OCI-LY7 (cell line): ENCODE measurements around the gene KLF15. TPM values are rescaled to one million over a fixed set of nuclear protein-coding genes. Genes with fewer than 3 reads are reported as not detected.

Source experiments
- BruUV-seq: library from RNA; stranded (reverse); fragments of 400-500 nt; replicated peaks from 2 replicates; lab custom pipeline; 2021; lab: Mats Ljungman, UMichigan
- CTCF ChIA-PET: fragments of 300-600 bp; sonication (Branson Sonifier 250); formaldehyde crosslinking; loops from one replicate; lab custom pipeline; 2022; ENCODE audit warnings: antibody characterized with exemption; ENCODE audit not compliant: unreplicated experiment; lab: Charles Lee
- POLR2A ChIA-PET: fragments of 300-600 bp; sonication (Branson Sonifier 250); formaldehyde crosslinking; loops from one replicate; lab custom pipeline; 2022; ENCODE audit warnings: antibody characterized with exemption; lab: Charles Lee
- DNase-seq: peaks from one replicate; pipeline ENCODE4 v3.0.0-alpha.2; 2015; ENCODE audit warnings: low spot score
- H2AFZ ChIP-seq: fragments of 200-600 bp; sonication (generic), shearing (Covaris generic); 2 replicates; pipeline ENCODE4 v1.6.1; 2014; ENCODE audit warnings: mild to moderate bottlenecking, antibody characterized with exemption, low read length, moderate library complexity
- H3K27ac ChIP-seq: fragments of 200-600 bp; sonication (generic); 2 replicates; pipeline ENCODE4 v1.5.1; 2014; ENCODE audit warnings: mixed run types, low read depth, mild to moderate bottlenecking, moderate library complexity, low read length, inconsistent platforms; ENCODE audit not compliant: poor library complexity, severe bottlenecking
- H3K36me3 ChIP-seq: fragments of 200-600 bp; sonication (generic); 2 replicates; pipeline ENCODE4 v1.6.1; 2014; ENCODE audit warnings: mild to moderate bottlenecking, antibody characterized with exemption, low read length, moderate library complexity, mixed read lengths; ENCODE audit not compliant: insufficient read depth
- H3K4me1 ChIP-seq: fragments of 200-600 bp; sonication (generic); 2 replicates; pipeline ENCODE4 v1.5.1; 2014; ENCODE audit warnings: mild to moderate bottlenecking, low read length; ENCODE audit not compliant: insufficient read depth, poor library complexity, severe bottlenecking
- H3K4me2 ChIP-seq: fragments of 200-600 bp; sonication (generic); 2 replicates; pipeline ENCODE4 v1.6.1; 2014; ENCODE audit warnings: mild to moderate bottlenecking, low read length
- H3K4me3 ChIP-seq: fragments of 200-600 bp; sonication (generic); 2 replicates; pipeline ENCODE4 v1.5.1; 2014; ENCODE audit warnings: mild to moderate bottlenecking, low read depth, low read length; ENCODE audit not compliant: poor library complexity, severe bottlenecking
- H3K79me2 ChIP-seq: fragments of 200-600 bp; sonication (generic); 2 replicates; pipeline ENCODE4 v1.6.1; 2016; ENCODE audit warnings: low read depth, mild to moderate bottlenecking, low read length, moderate library complexity, mixed read lengths; ENCODE audit not compliant: insufficient read depth
- H3K9me2 ChIP-seq: fragments of 200-600 bp; sonication (generic); 2 replicates; pipeline ENCODE4 v1.6.1; 2016; ENCODE audit warnings: mild to moderate bottlenecking, low read length, mixed read lengths; ENCODE audit not compliant: insufficient read depth
- H3K9me3 ChIP-seq: fragments of 200-600 bp; sonication (generic); 2 replicates; pipeline ENCODE4 v1.6.1; 2014; ENCODE audit warnings: mild to moderate bottlenecking, mixed run types, low read length, mixed read lengths
- H4K20me1 ChIP-seq: fragments of 200-600 bp; sonication (generic); 2 replicates; pipeline ENCODE4 v1.6.1; 2014; ENCODE audit warnings: mild to moderate bottlenecking, antibody characterized with exemption, low read length, moderate library complexity, mixed read lengths; ENCODE audit not compliant: insufficient read depth
- CTCF ChIP-seq: fragments of 200-600 bp; sonication (generic); conservative IDR thresholded peaks from 2 replicates; pipeline ENCODE4 v1.5.1; 2014; ENCODE audit warnings: mild to moderate bottlenecking, antibody characterized with exemption, low read length, moderate library complexity, mixed read lengths
- EZH2phosphoT487 ChIP-seq: fragments of 200-600 bp; sonication (generic); IDR thresholded peaks from 2 replicates; pipeline ENCODE4 v1.6.1; 2018; ENCODE audit warnings: low read depth, borderline replicate concordance, mild to moderate bottlenecking, mixed run types, antibody characterized with exemption, low read length, moderate library complexity, mixed read lengths
- intact Hi-C: fragments of 100-400 bp; cut with micrococcal nuclease; formaldehyde crosslinking; loops from one replicate; pipeline ENCODE4 v1.10.0; 2022; ENCODE audit not compliant: unreplicated experiment
- total RNA-seq, 2 experiments: library from RNA; depleted of rRNA in 1 of 2; stranded (reverse); fragments of >200 nt in 1 of 2; shearing (Covaris generic) in 1 of 2; gene quantifications; 2 replicates each; pipeline ENCODE4 v1.2.3, GENCODE V29; 2014 to 2022

KLF15 gene
- total RNA-seq, 2 experiments from 2014 or later, result 12.3 to 26.4 TPM

- Histone ChIP-seq H3K79me2 (no peaks in the 10 kb centered on the region), H3K4me2 (no peak overlapping the region), H3K9me2 (no peaks in the 10 kb centered on the region), H3K4me1 (peaks cover 8% of the 10 kb centered on the region), H3K9me3 (no peaks in the 10 kb centered on the region), H3K4me3 (no peak overlapping the region), H3K36me3 (no peaks in the 10 kb centered on the region), H3K27ac (no peak overlapping the region), H2AFZ (no peak overlapping the region), H4K20me1 (no peaks in the 10 kb centered on the region)
- POLR2A ChIA-PET, result interaction anchor here (1.1 kb wide), 1 partner anchor 10 kb away, joined by 3 read pairs; no protein-coding TSS in a partner anchor
- CTCF ChIA-PET, result interaction anchor here (1.0 kb wide), 1 partner anchor 145 kb away, joined by 3 read pairs; no protein-coding TSS in a partner anchor
- intact Hi-C loops, result no loop called here
- no peak for DNase-seq
- BruUV-seq, result no TSS peak
- no peak for TF ChIP-seq EZH2phosphoT487
- TF ChIP-seq CTCF, result no peak
Measured at GRCh38 chr3:126391631-126392030, 34.4 kb upstream of the KLF15 start.

GRCh38 chr3:126390751-126391150 is 33.5 kb upstream of the KLF15 start:
- BruUV-seq, result no TSS peak
- ChIA-PET POLR2A (no interaction called here), CTCF (no interaction called here)
- Histone ChIP-seq H2AFZ (no peak overlapping the region), H4K20me1 (no peaks in the 10 kb centered on the region), H3K79me2 (no peaks in the 10 kb centered on the region), H3K4me2 (no peak overlapping the region), H3K4me1 (peaks cover 14% of the 10 kb centered on the region), H3K36me3 (no peaks in the 10 kb centered on the region), H3K4me3 (no peak overlapping the region), H3K9me2 (no peaks in the 10 kb centered on the region), H3K9me3 (no peaks in the 10 kb centered on the region), H3K27ac (no peak overlapping the region)
- no peak for DNase-seq
- no peak for TF ChIP-seq CTCF
- TF ChIP-seq EZH2phosphoT487, result no peak
- intact Hi-C loops, result no loop called here

GRCh38 chr3:126390201-126390600 is 33.0 kb upstream of the KLF15 start:
- no peak for DNase-seq
- no peaks in the 10 kb centered on the region for H3K9me2 ChIP-seq
- no peaks in the 10 kb centered on the region for H4K20me1 ChIP-seq
- peaks cover 14% of the 10 kb centered on the region for H3K4me1 ChIP-seq
- no TSS peak for BruUV-seq
- TF ChIP-seq CTCF (no peak), EZH2phosphoT487 (no peak)
- CTCF ChIA-PET, result interaction anchor here (0.7 to 0.8 kb wide), 2 partner anchors 32 to 129 kb away, joined by 3 to 5 read pairs; no protein-coding TSS in a partner anchor
- H3K4me2 ChIP-seq, result no peak overlapping the region
- no peak overlapping the region for H3K27ac ChIP-seq
- no peaks in the 10 kb centered on the region for H3K36me3 ChIP-seq
- no peaks in the 10 kb centered on the region for H3K9me3 ChIP-seq
- no peak overlapping the region for H2AFZ ChIP-seq
- H3K79me2 ChIP-seq, result no peaks in the 10 kb centered on the region
- intact Hi-C loops, result no loop called here
- no peak overlapping the region for H3K4me3 ChIP-seq
- POLR2A ChIA-PET, result no interaction called here
